Measurements from ENCODE around the gene ATG9B. TPM values are rescaled to one million over a fixed set of nuclear protein-coding genes. Genes with fewer than 3 reads are reported as not detected.

ATG9B gene
- polyA plus RNA-seq, 1 experiment = 0.15 TPM

- peaks cover 35% of the 10 kb centered on the region for H3K36me3 ChIP-seq (ENCODE audit: control insufficient read depth, insufficient read depth, low read length)
- no peak for DNase-seq (ENCODE audit: low read depth)
- POLR2A ChIA-PET = no interaction called here
- no peaks in the 10 kb centered on the region for H3K27me3 ChIP-seq (ENCODE audit: control insufficient read depth, insufficient read depth, low read length)
- TF ChIP-seq, protein P1, sequence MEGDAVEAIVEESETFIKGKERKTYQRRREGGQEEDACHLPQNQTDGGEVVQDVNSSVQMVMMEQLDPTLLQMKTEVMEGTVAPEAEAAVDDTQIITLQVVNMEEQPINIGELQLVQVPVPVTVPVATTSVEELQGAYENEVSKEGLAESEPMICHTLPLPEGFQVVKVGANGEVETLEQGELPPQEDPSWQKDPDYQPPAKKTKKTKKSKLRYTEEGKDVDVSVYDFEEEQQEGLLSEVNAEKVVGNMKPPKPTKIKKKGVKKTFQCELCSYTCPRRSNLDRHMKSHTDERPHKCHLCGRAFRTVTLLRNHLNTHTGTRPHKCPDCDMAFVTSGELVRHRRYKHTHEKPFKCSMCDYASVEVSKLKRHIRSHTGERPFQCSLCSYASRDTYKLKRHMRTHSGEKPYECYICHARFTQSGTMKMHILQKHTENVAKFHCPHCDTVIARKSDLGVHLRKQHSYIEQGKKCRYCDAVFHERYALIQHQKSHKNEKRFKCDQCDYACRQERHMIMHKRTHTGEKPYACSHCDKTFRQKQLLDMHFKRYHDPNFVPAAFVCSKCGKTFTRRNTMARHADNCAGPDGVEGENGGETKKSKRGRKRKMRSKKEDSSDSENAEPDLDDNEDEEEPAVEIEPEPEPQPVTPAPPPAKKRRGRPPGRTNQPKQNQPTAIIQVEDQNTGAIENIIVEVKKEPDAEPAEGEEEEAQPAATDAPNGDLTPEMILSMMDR (IDR thresholded peaks at IDR 0.05; ENCODE audit: insufficient read depth, low read depth, low read length) = no peak
- CTCF ChIA-PET = interaction anchor here (1.0 kb wide), 1 partner anchor 46 kb away, joined by 3 read pairs; no protein-coding TSS in a partner anchor
- H3K4me3 ChIP-seq (ENCODE audit: low read depth, low read length) = no peak overlapping the region
Observed at GRCh38 chr7:151064454-151064853, 40.2 kb upstream of the ATG9B start.

GRCh38 chr7:151063212-151063561 lies 38.9 kb upstream of the ATG9B start:
- TF ChIP-seq, protein P1 (IDR thresholded peaks at IDR 0.05; ENCODE audit: insufficient read depth, low read depth, low read length) = no peak
- CTCF ChIA-PET = interaction anchor here (0.6 to 1.0 kb wide), 3 partner anchors 14 to 47 kb away, joined by 3 read pairs; no protein-coding TSS in a partner anchor
- H3K27me3 ChIP-seq (ENCODE audit: control insufficient read depth, insufficient read depth, low read length) = no peaks in the 10 kb centered on the region
- peaks cover 30% of the 10 kb centered on the region for H3K36me3 ChIP-seq (ENCODE audit: control insufficient read depth, insufficient read depth, low read length)
- H3K4me3 ChIP-seq (ENCODE audit: low read depth, low read length) = peak overlapping the region; percentile 6; the same call in 1 of the 2 replicates
- POLR2A ChIA-PET = no interaction called here
- DNase-seq (ENCODE audit: low read depth) = no peak

GRCh38 chr7:151062399-151063211 lies 38.3 kb upstream of the ATG9B start:
- peaks cover 26% of the 10 kb centered on the region for H3K36me3 ChIP-seq (ENCODE audit: control insufficient read depth, insufficient read depth, low read length)
- ChIA-PET CTCF (interaction anchor here (0.6 to 2.5 kb wide), 4 partner anchors 15 to 44 kb away, joined by 3 to 5 read pairs (median 3); partner anchors contain the start of gene FASTK), POLR2A (interaction anchor here (0.6 kb wide), 2 partner anchors 13 to 79 kb away, joined by 4 to 5 read pairs; no protein-coding TSS in a partner anchor)
- TF ChIP-seq, protein P1 (IDR thresholded peaks at IDR 0.05; ENCODE audit: insufficient read depth, low read depth, low read length) = no peak
- no peak for DNase-seq (ENCODE audit: low read depth)
- peak overlapping the region; percentile 16 for H3K4me3 ChIP-seq (ENCODE audit: low read depth, low read length)
- H3K27me3 ChIP-seq (ENCODE audit: control insufficient read depth, insufficient read depth, low read length) = no peaks in the 10 kb centered on the region

DNA sequence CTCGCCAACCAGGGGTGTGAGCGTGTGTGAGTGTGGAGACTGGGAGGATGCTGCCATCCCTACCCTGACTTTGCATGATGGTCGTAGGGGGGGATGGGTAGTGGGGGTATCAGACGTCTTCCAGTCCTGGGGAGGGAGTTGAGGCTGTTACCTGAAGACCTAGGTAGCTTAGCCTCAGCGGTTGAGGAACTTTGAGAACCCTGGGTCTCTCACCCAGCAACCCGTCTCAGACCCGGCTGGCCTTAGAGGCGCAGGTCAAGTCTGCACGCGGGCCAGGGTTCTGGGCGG lies 37.8 kb upstream of the ATG9B start:
- TF ChIP-seq, protein P1 (IDR thresholded peaks at IDR 0.05; ENCODE audit: insufficient read depth, low read depth, low read length) = no peak
- no peaks in the 10 kb centered on the region for H3K27me3 ChIP-seq (ENCODE audit: control insufficient read depth, insufficient read depth, low read length)
- ChIA-PET CTCF (interaction anchor here (2.5 kb wide), 1 partner anchor 19 kb away, joined by 5 read pairs; the partner anchor contains the start of gene FASTK), POLR2A (no interaction called here)
- peaks cover 22% of the 10 kb centered on the region for H3K36me3 ChIP-seq (ENCODE audit: control insufficient read depth, insufficient read depth, low read length)
- H3K4me3 ChIP-seq (ENCODE audit: low read depth, low read length) = no peak overlapping the region
- no peak for DNase-seq (ENCODE audit: low read depth)

GRCh38 chr7:151061213-151062110 lies 37.2 kb upstream of the ATG9B start:
- ChIA-PET POLR2A (no interaction called here), CTCF (interaction anchor here (0.9 to 2.5 kb wide), 9 partner anchors 15 to 53 kb away, joined by 3 to 6 read pairs (median 3); partner anchors contain the start of gene FASTK)
- TF ChIP-seq, protein P1 (IDR thresholded peaks at IDR 0.05; ENCODE audit: insufficient read depth, low read depth, low read length) = no peak
- DNase-seq (ENCODE audit: low read depth) = no peak
- Histone ChIP-seq H3K4me3 (ENCODE audit: low read depth, low read length) (peak overlapping the region; percentile 76; the same call in 1 of the 2 replicates), H3K27me3 (ENCODE audit: control insufficient read depth, insufficient read depth, low read length) (no peaks in the 10 kb centered on the region), H3K36me3 (ENCODE audit: control insufficient read depth, insufficient read depth, low read length) (peaks cover 17% of the 10 kb centered on the region)

All from BJ (cell line).